H1 (cell line): ENCODE results near the gene RPS6KA4. TPM values are rescaled to one million over a fixed set of nuclear protein-coding genes. Genes with fewer than 3 reads are reported as not detected.
A peak's percentile ranks its signal among the peaks of the same experiment; 100 is the strongest.

ENCODE experiments used
- RBBP5 ChIP-seq: IDR thresholded peaks from 2 replicates; pipeline ENCODE4 v1.7.1; 2012; ENCODE audit warnings: low read depth, mild to moderate bottlenecking, inconsistent platforms, low read length, moderate library complexity, borderline replicate concordance
- SIRT6 ChIP-seq: IDR thresholded peaks from one replicate; pipeline ENCODE4 v1.7.1; 2012; ENCODE audit warnings: low read length, inconsistent platforms
- TAF7 ChIP-seq: optimal IDR thresholded peaks from 2 replicates; pipeline ENCODE3; 2011; ENCODE audit warnings: low read depth, mild to moderate bottlenecking, inconsistent platforms, low read length, moderate library complexity, borderline replicate concordance
- TCF12 ChIP-seq: IDR thresholded peaks from 2 replicates; pipeline ENCODE4 v1.6.1; 2011; ENCODE audit warnings: low read depth, mild to moderate bottlenecking, low read length
- polyA plus RNA-seq, 7 experiments: library from polyadenylated mRNA; depleted of rRNA in 3 of 7; stranded (reverse) in 5 of 7; unstranded in 2 of 7; fragments of >200 nt in 5 of 7; fragments of 200-250 nt in 2 of 7; gene quantifications; 1 replicate in 5 of 7; 2 replicates in 1 of 7; 4 replicates in 1 of 7; pipeline versions ENCODE4 v1.2.1 to v1.2.3, GENCODE V29; 2011 to 2013; ENCODE audit warnings: missing spikeins in 2 of 7, mixed read lengths in 2 of 7
- total RNA-seq: library from RNA; stranded (reverse); fragmentation: NEBNext Ultra II Directional; extraction: Animal tissue kit (Norgen Biotek cat#: 25700); gene quantifications from 2 replicates; pipeline ENCODE4 v1.2.1, GENCODE V29; 2021
- TF ChIP-seq, protein P1 (sequence below), 3 experiments: IDR thresholded peaks; 1 replicate in 2 of 3; 2 replicates in 1 of 3; pipeline versions ENCODE4 v1.5.1 to v1.6.1; 2011; ENCODE audit warnings: low read length in 3 of 3, mild to moderate bottlenecking in 3 of 3, inconsistent platforms in 2 of 3, low read depth in 1 of 3, moderate library complexity in 1 of 3; ENCODE audit not compliant: insufficient read depth in 1 of 3; ENCODE audit errors: control extremely low read depth in 1 of 3
- TF ChIP-seq, protein P2 (sequence below): IDR thresholded peaks from 2 replicates; pipeline ENCODE4 v1.6.1; 2012; ENCODE audit warnings: low read length, inconsistent platforms

RPS6KA4 gene
- total and polyA plus RNA-seq, 2 of the 8 experiments (the other 6 are each of a cell fraction or from before 2014, with no cell fraction given): 8.2 to 12.6 TPM

DNA sequence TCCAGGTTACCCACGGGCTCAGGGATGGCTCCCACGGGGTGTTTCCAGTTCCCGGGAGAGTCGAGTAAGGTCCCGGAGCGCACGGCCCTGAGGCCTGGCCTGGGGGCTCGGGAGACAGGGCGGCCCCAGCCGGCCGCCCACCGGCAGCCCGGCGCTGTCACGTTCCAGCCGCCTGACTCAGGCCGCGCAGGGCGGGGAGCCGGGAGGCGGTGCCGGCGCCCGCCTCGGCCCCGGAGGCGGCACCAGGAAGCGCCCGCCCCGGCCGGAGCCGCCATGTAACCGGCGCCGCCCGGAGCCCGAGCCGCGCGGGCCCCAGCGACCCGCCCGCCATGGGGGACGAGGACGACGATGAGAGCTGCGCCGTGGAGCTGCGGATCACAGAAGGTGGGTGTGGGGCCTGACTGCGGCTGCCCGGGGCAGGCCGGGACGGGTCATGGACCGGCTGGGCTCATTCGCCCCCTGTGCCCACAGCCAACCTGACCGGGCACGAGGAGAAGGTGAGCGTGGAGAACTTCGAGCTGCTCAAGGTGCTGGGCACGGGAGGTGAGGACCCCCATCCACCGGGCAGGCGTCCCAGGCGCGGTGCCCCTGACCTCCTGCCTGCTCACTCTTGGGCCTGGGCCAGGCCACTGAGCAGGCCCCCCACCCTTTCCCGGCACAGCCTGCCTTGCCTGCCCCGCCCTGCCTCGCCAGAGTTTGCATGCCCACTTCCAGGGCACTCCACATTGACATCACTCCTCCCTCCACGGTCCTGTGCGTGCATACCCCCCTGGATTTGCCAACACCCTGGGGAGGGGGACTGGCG, at the start of gene RPS6KA4 (continued):
- TF ChIP-seq, protein P1, sequence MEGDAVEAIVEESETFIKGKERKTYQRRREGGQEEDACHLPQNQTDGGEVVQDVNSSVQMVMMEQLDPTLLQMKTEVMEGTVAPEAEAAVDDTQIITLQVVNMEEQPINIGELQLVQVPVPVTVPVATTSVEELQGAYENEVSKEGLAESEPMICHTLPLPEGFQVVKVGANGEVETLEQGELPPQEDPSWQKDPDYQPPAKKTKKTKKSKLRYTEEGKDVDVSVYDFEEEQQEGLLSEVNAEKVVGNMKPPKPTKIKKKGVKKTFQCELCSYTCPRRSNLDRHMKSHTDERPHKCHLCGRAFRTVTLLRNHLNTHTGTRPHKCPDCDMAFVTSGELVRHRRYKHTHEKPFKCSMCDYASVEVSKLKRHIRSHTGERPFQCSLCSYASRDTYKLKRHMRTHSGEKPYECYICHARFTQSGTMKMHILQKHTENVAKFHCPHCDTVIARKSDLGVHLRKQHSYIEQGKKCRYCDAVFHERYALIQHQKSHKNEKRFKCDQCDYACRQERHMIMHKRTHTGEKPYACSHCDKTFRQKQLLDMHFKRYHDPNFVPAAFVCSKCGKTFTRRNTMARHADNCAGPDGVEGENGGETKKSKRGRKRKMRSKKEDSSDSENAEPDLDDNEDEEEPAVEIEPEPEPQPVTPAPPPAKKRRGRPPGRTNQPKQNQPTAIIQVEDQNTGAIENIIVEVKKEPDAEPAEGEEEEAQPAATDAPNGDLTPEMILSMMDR (IDR thresholded peaks at IDR 0.05; ENCODE audit: control extremely low read depth in 1 of 3, insufficient read depth in 1 of 3, low read depth in 1 of 3, low read length in 3 of 3): no peak
- TF ChIP-seq SIRT6: no peak
- TF ChIP-seq TCF12: no peak
- TF ChIP-seq, protein P2, sequence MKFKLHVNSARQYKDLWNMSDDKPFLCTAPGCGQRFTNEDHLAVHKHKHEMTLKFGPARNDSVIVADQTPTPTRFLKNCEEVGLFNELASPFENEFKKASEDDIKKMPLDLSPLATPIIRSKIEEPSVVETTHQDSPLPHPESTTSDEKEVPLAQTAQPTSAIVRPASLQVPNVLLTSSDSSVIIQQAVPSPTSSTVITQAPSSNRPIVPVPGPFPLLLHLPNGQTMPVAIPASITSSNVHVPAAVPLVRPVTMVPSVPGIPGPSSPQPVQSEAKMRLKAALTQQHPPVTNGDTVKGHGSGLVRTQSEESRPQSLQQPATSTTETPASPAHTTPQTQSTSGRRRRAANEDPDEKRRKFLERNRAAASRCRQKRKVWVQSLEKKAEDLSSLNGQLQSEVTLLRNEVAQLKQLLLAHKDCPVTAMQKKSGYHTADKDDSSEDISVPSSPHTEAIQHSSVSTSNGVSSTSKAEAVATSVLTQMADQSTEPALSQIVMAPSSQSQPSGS: no peak
- 0 out of 2 replicates have a peak, but pooled peaks have one; percentile 18 for TF ChIP-seq RBBP5
- no peak for TF ChIP-seq TAF7
- TF ChIP-seq, all 59 proteins: peak for 9
